Nephron progenitor cell (in vitro differentiated cells): ENCODE measurements around the gene FBXL2.
A peak's percentile ranks its signal among the peaks of the same experiment; 100 is the strongest.

Experiments
- DNase-seq: peaks from one replicate; pipeline ENCODE4 v3.0.0; 2021
- H3K27ac Mint-ChIP-seq: 2 replicates; pipeline ENCODE4 v1.8.0; 2021; ENCODE audit warnings: mild to moderate bottlenecking, moderate library complexity, mixed read lengths
- H3K27me3 Mint-ChIP-seq: 2 replicates; pipeline ENCODE4 v1.8.0; 2021; ENCODE audit warnings: mild to moderate bottlenecking, low read depth, mixed read lengths; ENCODE audit not compliant: poor library complexity
- H3K36me3 Mint-ChIP-seq: 2 replicates; pipeline ENCODE4 v1.8.0; 2021; ENCODE audit warnings: low read depth, mixed read lengths
- H3K4me1 Mint-ChIP-seq: 2 replicates; pipeline ENCODE4 v1.8.0; 2021; ENCODE audit warnings: mixed read lengths
- H3K4me3 Mint-ChIP-seq: 2 replicates; pipeline ENCODE4 v1.8.0; 2021; ENCODE audit warnings: mild to moderate bottlenecking, moderate library complexity, mixed read lengths
- H3K9me3 Mint-ChIP-seq: 2 replicates; pipeline ENCODE4 v1.8.0; 2021; ENCODE audit warnings: mild to moderate bottlenecking, moderate library complexity, mixed read lengths
- CTCF ChIP-seq: fragments of 200-600 bp; sonication (generic); IDR thresholded peaks from 2 replicates; pipeline ENCODE4 v1.5.0; 2021; ENCODE audit warnings: antibody characterized with exemption

FBXL2 gene

DNA sequence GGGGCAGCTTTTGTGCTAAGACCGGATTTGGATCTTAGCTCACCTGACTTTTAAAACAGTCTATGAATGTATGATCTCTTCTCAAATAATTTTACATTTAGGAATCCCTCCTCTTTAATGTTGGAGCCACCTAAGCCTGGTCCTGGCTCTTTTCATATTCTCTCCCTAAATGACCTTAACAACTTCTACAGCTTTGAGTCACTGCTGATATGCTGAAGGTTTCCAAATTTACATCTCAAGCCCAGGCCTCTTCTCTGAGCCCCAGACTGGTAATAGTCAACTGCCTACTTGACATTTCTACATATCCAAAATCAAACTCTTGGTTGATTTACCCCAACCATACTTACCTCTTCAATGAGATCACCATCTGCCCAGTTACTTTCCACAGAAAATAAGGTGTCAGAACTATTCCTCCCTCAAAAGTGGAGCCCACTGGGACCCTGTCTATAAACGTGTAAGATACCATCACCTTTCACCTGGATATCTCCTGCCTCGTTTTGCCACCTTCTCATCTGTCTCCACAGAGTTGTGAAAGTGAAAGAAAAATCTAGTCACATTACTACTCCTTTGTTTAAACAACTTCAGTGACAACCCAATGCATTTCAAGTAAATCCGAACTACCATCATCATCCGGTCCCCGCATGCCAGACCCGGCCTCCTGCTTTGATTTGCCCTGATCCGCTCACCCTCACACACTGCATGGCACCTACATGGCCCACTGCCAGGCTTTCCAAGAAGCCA lies 114.2 kb downstream of the FBXL2 start:
- no peaks in the 10 kb centered on the region for H3K27me3 Mint-ChIP-seq
- no peaks in the 10 kb centered on the region for H3K9me3 Mint-ChIP-seq
- TF ChIP-seq CTCF: no peak
- H3K4me1 Mint-ChIP-seq: no peaks in the 10 kb centered on the region
- no peak overlapping the region for H3K4me3 Mint-ChIP-seq
- DNase-seq: no peak
- H3K27ac Mint-ChIP-seq: peak overlapping the region; percentile 55
- H3K36me3 Mint-ChIP-seq: peaks cover 73% of the 10 kb centered on the region

GRCh38 chr3:33392144-33392543 lies 114.9 kb downstream of the FBXL2 start:
- no peaks in the 10 kb centered on the region for H3K27me3 Mint-ChIP-seq
- H3K36me3 Mint-ChIP-seq: peaks cover 73% of the 10 kb centered on the region
- DNase-seq: no peak
- H3K9me3 Mint-ChIP-seq: no peaks in the 10 kb centered on the region
- H3K4me3 Mint-ChIP-seq: no peak overlapping the region
- TF ChIP-seq CTCF: no peak
- H3K27ac Mint-ChIP-seq: no peak overlapping the region
- H3K4me1 Mint-ChIP-seq: no peaks in the 10 kb centered on the region

DNA sequence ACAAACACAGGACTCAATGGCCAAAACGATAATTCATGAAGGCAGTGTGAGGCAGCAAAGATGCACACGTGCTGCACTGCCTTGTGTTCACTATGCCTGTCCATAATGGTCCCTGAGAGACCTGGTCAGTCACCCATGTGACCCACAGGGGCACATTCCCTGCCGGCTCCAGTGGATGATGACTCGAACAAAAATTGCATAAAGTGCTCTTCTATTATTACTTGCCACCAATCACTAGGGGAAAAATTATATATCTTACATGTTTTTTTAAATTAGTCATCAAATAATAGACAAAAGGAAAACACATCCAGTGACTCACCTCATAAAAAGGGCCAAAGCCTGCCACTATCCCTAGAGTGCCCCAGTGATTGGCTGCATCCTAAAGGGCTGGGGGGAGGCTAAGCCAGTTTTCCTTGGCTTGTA lies 115.5 kb downstream of the FBXL2 start:
- Mint-ChIP-seq H3K27me3 (no peaks in the 10 kb centered on the region), H3K4me1 (no peaks in the 10 kb centered on the region), H3K4me3 (no peak overlapping the region), H3K9me3 (no peaks in the 10 kb centered on the region), H3K27ac (no peak overlapping the region), H3K36me3 (peaks cover 76% of the 10 kb centered on the region)
- no peak for DNase-seq
- no peak for TF ChIP-seq CTCF

GRCh38 chr3:33394403-33395054 lies 117.3 kb downstream of the FBXL2 start:
- no peak overlapping the region for H3K27ac Mint-ChIP-seq
- H3K27me3 Mint-ChIP-seq: no peaks in the 10 kb centered on the region
- no peaks in the 10 kb centered on the region for H3K9me3 Mint-ChIP-seq
- no peak for TF ChIP-seq CTCF
- no peaks in the 10 kb centered on the region for H3K4me1 Mint-ChIP-seq
- H3K4me3 Mint-ChIP-seq: no peak overlapping the region
- no peak for DNase-seq
- H3K36me3 Mint-ChIP-seq: peaks cover 72% of the 10 kb centered on the region

DNA sequence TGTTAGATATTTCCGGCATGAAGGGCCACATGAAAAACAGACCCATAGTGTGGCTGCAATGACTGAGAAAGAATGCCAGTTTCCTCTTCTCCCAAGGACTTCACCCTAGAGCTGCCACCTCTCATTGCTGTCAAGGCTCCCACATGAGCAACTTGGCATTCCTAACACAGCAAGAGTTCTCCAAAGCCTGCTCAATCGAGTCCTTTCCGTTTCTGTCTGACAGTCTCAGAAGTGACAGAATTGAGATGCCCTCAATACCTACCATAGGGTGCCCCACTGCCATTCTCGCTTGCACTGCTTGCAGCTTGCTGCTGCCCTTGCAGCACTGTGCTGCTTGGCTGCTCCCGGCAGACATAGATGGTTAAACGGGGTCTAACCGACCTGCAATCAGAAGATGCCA lies 118.7 kb downstream of the FBXL2 start:
- no peak for TF ChIP-seq CTCF

GRCh38 chr3:33398410-33398809 lies 121.2 kb downstream of the FBXL2 start:
- no peak for TF ChIP-seq CTCF
- peaks cover 65% of the 10 kb centered on the region for H3K36me3 Mint-ChIP-seq

More for the DNA sequence above, 118.7 kb downstream of the FBXL2 start:
- no peaks in the 10 kb centered on the region for H3K27me3 Mint-ChIP-seq
- no peaks in the 10 kb centered on the region for H3K9me3 Mint-ChIP-seq
- no peak for DNase-seq
- H3K27ac Mint-ChIP-seq: no peak overlapping the region
- peaks cover 68% of the 10 kb centered on the region for H3K36me3 Mint-ChIP-seq
- no peak overlapping the region for H3K4me3 Mint-ChIP-seq
- no peaks in the 10 kb centered on the region for H3K4me1 Mint-ChIP-seq

More at GRCh38 chr3:33398410-33398809, 121.2 kb downstream of the FBXL2 start:
- Mint-ChIP-seq H3K4me3 (no peak overlapping the region), H3K9me3 (no peaks in the 10 kb centered on the region), H3K4me1 (no peaks in the 10 kb centered on the region), H3K27ac (no peak overlapping the region), H3K27me3 (no peaks in the 10 kb centered on the region)
- no peak for DNase-seq
